H1 (cell line): Measurements from ENCODE around the gene JAKMIP3. TPM values are rescaled to one million over a fixed set of nuclear protein-coding genes. Genes with fewer than 3 reads are reported as not detected.

Experiments used
- CTCF ChIA-PET: fragments of 300-600 bp; sonication (Branson Sonifier 250); formaldehyde crosslinking; loops from one replicate; lab custom pipeline; 2021; ENCODE audit not compliant: partially characterized antibody; lab: Charles Lee
- POLR2A ChIA-PET: fragments of 300-600 bp; sonication (Branson Sonifier 250); formaldehyde crosslinking; loops from one replicate; lab custom pipeline; 2021; ENCODE audit warnings: inconsistent platforms; ENCODE audit not compliant: partially characterized antibody; lab: Charles Lee
- DNase-seq, 2 experiments: peaks; one replicate each; pipeline versions ENCODE4 v3.0.0 to v3.0.0-alpha.2; 2010 to 2022; ENCODE audit warnings: low spot score in 2 of 2, low read depth in 1 of 2, mixed read lengths in 1 of 2
- FAIRE-seq: peaks from 2 replicates; lab custom pipeline; 2011; peaks lifted over from hg19 to GRCh38; lab: Jason Lieb, UNC
- H2AFZ ChIP-seq: 2 replicates; pipeline ENCODE4 v1.8.1; 2012; ENCODE audit warnings: low read length, inconsistent platforms
- H2AK5ac ChIP-seq: 2 replicates; pipeline ENCODE4 v1.6.1; 2013; ENCODE audit warnings: low read depth, low read length
- H2BK120ac ChIP-seq: replicated peaks from 2 replicates; pipeline ENCODE3; 2013; ENCODE audit warnings: low read depth, low read length, inconsistent platforms
- H2BK12ac ChIP-seq: 2 replicates; pipeline ENCODE4 v1.6.1; 2013; ENCODE audit warnings: low read depth, low read length
- H2BK15ac ChIP-seq: 2 replicates; pipeline ENCODE4 v1.6.1; 2013; ENCODE audit warnings: low read length
- H2BK20ac ChIP-seq: 2 replicates; pipeline ENCODE4 v1.6.1; 2013; ENCODE audit warnings: low read length
- H2BK5ac ChIP-seq: 2 replicates; pipeline ENCODE4 v1.6.1; 2013; ENCODE audit warnings: low read depth, low read length
- H3K14ac ChIP-seq: 2 replicates; pipeline ENCODE4 v1.6.1; 2013; ENCODE audit warnings: inconsistent platforms; ENCODE audit not compliant: insufficient read length
- H3K18ac ChIP-seq: 2 replicates; pipeline ENCODE4 v1.6.1; 2013; ENCODE audit warnings: low read length; ENCODE audit errors: extremely low read depth
- H3K23ac ChIP-seq: 2 replicates; pipeline ENCODE4 v1.6.1; 2013; ENCODE audit warnings: inconsistent platforms; ENCODE audit not compliant: insufficient read length
- H3K23me2 ChIP-seq: 2 replicates; pipeline ENCODE4 v1.6.1; 2013; ENCODE audit warnings: low read depth, low read length
- H3K27ac ChIP-seq: 2 replicates; pipeline ENCODE4 v1.6.1; 2011; ENCODE audit warnings: low read depth, low read length, inconsistent platforms
- H3K27me3 ChIP-seq, 4 experiments: replicated peaks in 1 of 4; 1 replicate in 1 of 4; 2 replicates in 3 of 4; pipeline versions ENCODE4 v1.6.1 to v1.8.1; 2011 to 2013; ENCODE audit warnings: low read length in 3 of 4, mild to moderate bottlenecking in 3 of 4, inconsistent platforms in 2 of 4, mixed read lengths in 2 of 4, moderate library complexity in 1 of 4; ENCODE audit not compliant: control insufficient read depth in 3 of 4, insufficient read depth in 3 of 4; ENCODE audit errors: extremely low read depth in 1 of 4
- H3K36me3 ChIP-seq, 4 experiments: 2 replicates each; pipeline versions ENCODE4 v1.6.1 to v1.8.1; 2011 to 2013; ENCODE audit warnings: mild to moderate bottlenecking in 4 of 4, low read length in 3 of 4, moderate library complexity in 2 of 4, control low read depth in 1 of 4, inconsistent platforms in 1 of 4; ENCODE audit not compliant: insufficient read depth in 4 of 4, control insufficient read depth in 2 of 4
- H3K4ac ChIP-seq: replicated peaks from 2 replicates; pipeline ENCODE3; 2013; ENCODE audit warnings: low read length, low read depth, mixed read lengths, inconsistent platforms; ENCODE audit not compliant: insufficient read length
- H3K4me1 ChIP-seq, 4 experiments: replicated peaks in 1 of 4; 1 replicate in 1 of 4; 2 replicates in 3 of 4; pipeline versions ENCODE4 v1.6.1 to v1.8.1; 2011 to 2013; ENCODE audit warnings: low read length in 3 of 4, inconsistent platforms in 2 of 4, mixed read lengths in 1 of 4; ENCODE audit not compliant: insufficient read depth in 4 of 4, control insufficient read depth in 3 of 4
- H3K4me2 ChIP-seq, 2 experiments: 2 replicates each; pipeline versions ENCODE4 v1.6.1 to v1.8.1; 2011 to 2013; ENCODE audit warnings: low read depth in 2 of 2, low read length in 2 of 2, control low read depth in 1 of 2, inconsistent platforms in 1 of 2, mild to moderate bottlenecking in 1 of 2; ENCODE audit not compliant: insufficient read depth in 1 of 2
- H3K4me3 ChIP-seq, 4 experiments: fragments of 200-600, 300-600 bp in 1 of 4; sonication (generic), shearing (Covaris generic), sonication (Bioruptor Twin) in 1 of 4; 2 replicates each; pipeline versions ENCODE4 v1.5.1 to v1.8.1; 2011 to 2016; ENCODE audit warnings: low read length in 4 of 4, low read depth in 3 of 4, control low read depth in 2 of 4, inconsistent platforms in 2 of 4, mild to moderate bottlenecking in 2 of 4, mixed read lengths in 1 of 4, moderate library complexity in 1 of 4; ENCODE audit not compliant: insufficient read depth in 2 of 4; ENCODE audit errors: extremely low read depth in 1 of 4
- H3K56ac ChIP-seq: replicated peaks from 2 replicates; pipeline ENCODE3; 2013; ENCODE audit warnings: low read depth, mild to moderate bottlenecking, mixed read lengths, low read length, inconsistent platforms; ENCODE audit not compliant: insufficient read length
- H3K79me1 ChIP-seq: 2 replicates; pipeline ENCODE4 v1.6.1; 2013; ENCODE audit warnings: low read depth, low read length, control low read depth
- H3K79me2 ChIP-seq, 2 experiments: 2 replicates each; pipeline versions ENCODE4 v1.6.1 to v1.8.1; 2012 to 2013; ENCODE audit warnings: low read length in 2 of 2, mild to moderate bottlenecking in 2 of 2, inconsistent platforms in 1 of 2; ENCODE audit not compliant: insufficient read depth in 2 of 2, control insufficient read depth in 1 of 2
- H3K9ac ChIP-seq, 4 experiments: replicated peaks in 1 of 4; 1 replicate in 1 of 4; 2 replicates in 3 of 4; pipeline versions ENCODE4 v1.6.1 to v1.8.1; 2011 to 2013; ENCODE audit warnings: low read depth in 3 of 4, low read length in 3 of 4, control low read depth in 2 of 4, mild to moderate bottlenecking in 2 of 4, moderate library complexity in 2 of 4, inconsistent platforms in 1 of 4; ENCODE audit errors: extremely low read depth in 1 of 4
- H3K9me3 ChIP-seq, 2 experiments: 2 replicates each; pipeline versions ENCODE4 v1.6.1 to v1.8.1; 2012 to 2013; ENCODE audit warnings: mild to moderate bottlenecking in 2 of 2, moderate library complexity in 2 of 2, control low read depth in 1 of 2, inconsistent platforms in 1 of 2, low read depth in 1 of 2, low read length in 1 of 2, mixed read lengths in 1 of 2; ENCODE audit not compliant: insufficient read depth in 2 of 2
- H4K20me1 ChIP-seq, 2 experiments: replicated peaks in 1 of 2; 2 replicates each; pipeline versions ENCODE3 to v1.8.1; 2011 to 2013; ENCODE audit warnings: inconsistent platforms in 2 of 2, low read length in 2 of 2, mild to moderate bottlenecking in 1 of 2; ENCODE audit not compliant: insufficient read depth in 2 of 2, control insufficient read depth in 1 of 2
- H4K5ac ChIP-seq: 2 replicates; pipeline ENCODE4 v1.6.1; 2013; ENCODE audit warnings: low read length, low read depth, mixed read lengths, inconsistent platforms; ENCODE audit not compliant: insufficient read length
- H4K8ac ChIP-seq: 2 replicates; pipeline ENCODE4 v1.8.0; 2013; ENCODE audit warnings: mild to moderate bottlenecking, moderate library complexity, low read length, inconsistent platforms; ENCODE audit not compliant: insufficient read depth; ENCODE audit errors: extremely low read depth
- H4K91ac ChIP-seq: replicated peaks from 2 replicates; pipeline ENCODE3; 2013; ENCODE audit warnings: low read length, mixed read lengths, inconsistent platforms; ENCODE audit not compliant: insufficient read length
- BACH1 ChIP-seq: IDR thresholded peaks from 2 replicates; pipeline ENCODE4 v1.6.1; 2012; ENCODE audit warnings: low read length, improper control_type of control experiment
- CBX5 ChIP-seq: fragments of 300-800, 300-1000 bp; sonication (generic); IDR thresholded peaks from 2 replicates; pipeline ENCODE4 v1.7.1; 2016; ENCODE audit warnings: antibody characterized with exemption, low read length, low read depth
- CHD1 ChIP-seq: IDR thresholded peaks from 2 replicates; pipeline ENCODE4 v1.6.1; 2012; ENCODE audit warnings: low read depth, low read length, improper control_type of control experiment
- FOSL1 ChIP-seq: IDR thresholded peaks from 2 replicates; pipeline ENCODE4 v1.6.1; 2011; ENCODE audit warnings: mild to moderate bottlenecking, low read depth, low read length, moderate library complexity; ENCODE audit not compliant: insufficient read depth
- JUN ChIP-seq: IDR thresholded peaks from 2 replicates; pipeline ENCODE4 v1.6.1; 2011; ENCODE audit warnings: low read depth, mild to moderate bottlenecking, improper control_type of control experiment, low read length
- KDM1A ChIP-seq: fragments of 200-600, 300-600 bp; sonication (generic); IDR thresholded peaks from 2 replicates; pipeline ENCODE4 v1.7.1; 2016; ENCODE audit warnings: mild to moderate bottlenecking, low read length, borderline replicate concordance
- KDM5A ChIP-seq: fragments of 200-600 bp; IDR thresholded peaks from 2 replicates; pipeline ENCODE4 v1.7.1; 2012; ENCODE audit warnings: mild to moderate bottlenecking, low read length, inconsistent platforms, mixed read lengths
- MAFK ChIP-seq: IDR thresholded peaks from 2 replicates; pipeline ENCODE4 v1.6.1; 2012; ENCODE audit warnings: low read depth, mild to moderate bottlenecking, improper control_type of control experiment, low read length
- PHF8 ChIP-seq: fragments of 200-600 bp; sonication (generic); conservative IDR thresholded peaks from 2 replicates; pipeline ENCODE4 v1.7.1; 2012; ENCODE audit warnings: low read depth, mild to moderate bottlenecking, inconsistent platforms, low read length, moderate library complexity
- SIN3A ChIP-seq, 2 experiments: IDR thresholded peaks in 1 of 2; conservative IDR thresholded peaks in 1 of 2; 2 replicates each; pipeline ENCODE4 v1.6.1; 2011 to 2012; ENCODE audit warnings: low read length in 2 of 2, improper control_type of control experiment in 1 of 2, low read depth in 1 of 2, mild to moderate bottlenecking in 1 of 2
- SP4 ChIP-seq: IDR thresholded peaks from 2 replicates; pipeline ENCODE4 v1.6.1; 2012; ENCODE audit warnings: low read length, inconsistent platforms
- SUZ12 ChIP-seq: fragments of 200-600 bp; sonication (generic); IDR thresholded peaks from 2 replicates; pipeline ENCODE4 v1.6.1; 2012; ENCODE audit warnings: mild to moderate bottlenecking, inconsistent platforms, low read length, moderate library complexity, mixed read lengths
- TAF1 ChIP-seq: IDR thresholded peaks from 2 replicates; pipeline ENCODE4 v1.6.1; 2011; ENCODE audit warnings: mild to moderate bottlenecking, low read depth, low read length
- TAF7 ChIP-seq: optimal IDR thresholded peaks from 2 replicates; pipeline ENCODE3; 2011; ENCODE audit warnings: low read depth, mild to moderate bottlenecking, inconsistent platforms, low read length, moderate library complexity, borderline replicate concordance
- WGBS, 2 experiments: shearing (Covaris generic) in 1 of 2; methylation state at CpG; one replicate each; pipeline versions ENCODE4 v1.1.6 to v1.1.7; 2013 to 2015; ENCODE audit warnings: low lambda C conversion rate in 2 of 2, mixed read lengths in 2 of 2, inconsistent platforms in 1 of 2, low coverage in 1 of 2, missing lambda C conversion rate in 1 of 2; ENCODE audit not compliant: insufficient replicate concordance in 2 of 2, insufficient coverage in 1 of 2, insufficient read length in 1 of 2; ENCODE audit errors: extremely low coverage in 1 of 2, missing lambda C conversion rate in 1 of 2; 5-methylcytosine and 5-hydroxymethylcytosine counted together
- polyA plus RNA-seq, 7 experiments: library from polyadenylated mRNA; depleted of rRNA in 3 of 7; stranded (reverse) in 5 of 7; unstranded in 2 of 7; fragments of >200 nt in 5 of 7; fragments of 200-250 nt in 2 of 7; gene quantifications; 1 replicate in 5 of 7; 2 replicates in 1 of 7; 4 replicates in 1 of 7; pipeline versions ENCODE4 v1.2.1 to v1.2.3, GENCODE V29; 2011 to 2013; ENCODE audit warnings: missing spikeins in 2 of 7, mixed read lengths in 2 of 7
- total RNA-seq: library from RNA; stranded (reverse); fragmentation: NEBNext Ultra II Directional; extraction: Animal tissue kit (Norgen Biotek cat#: 25700); gene quantifications from 2 replicates; pipeline ENCODE4 v1.2.1, GENCODE V29; 2021

Gene JAKMIP3
- total and polyA plus RNA-seq, 2 of the 8 experiments (the other 6 are each of a cell fraction or from before 2014, with no cell fraction given), result 0.83 to 0.91 TPM

DNA sequence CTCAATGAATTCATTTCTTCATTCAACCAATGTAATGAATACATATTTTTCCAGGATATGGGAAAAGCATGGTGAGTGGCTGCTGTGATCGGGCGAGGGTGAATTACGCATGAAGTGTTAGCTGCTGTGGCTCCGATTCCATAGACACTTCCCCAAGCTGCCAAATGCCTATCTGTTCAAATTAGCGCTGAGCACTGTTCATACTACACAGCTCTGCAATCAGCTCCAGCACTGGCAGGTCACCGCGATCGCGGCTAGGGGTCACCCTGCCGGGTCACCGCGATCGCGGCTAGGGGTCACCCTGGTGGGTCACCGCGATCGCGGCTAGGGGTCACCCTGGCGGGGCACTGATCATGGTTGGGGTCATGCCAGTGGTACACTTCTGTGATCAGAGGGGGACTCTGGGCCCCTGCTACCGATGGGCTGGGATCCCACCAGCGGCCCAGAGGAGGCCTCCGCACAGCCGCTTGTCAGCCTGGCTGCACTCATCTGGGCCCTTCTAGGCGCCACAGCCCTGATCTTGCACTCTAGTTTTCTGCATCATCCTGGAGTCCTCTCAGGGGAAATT lies 49.3 kb downstream of the JAKMIP3 start:
- Histone ChIP-seq H3K27me3 (no peaks in the 10 kb centered on the region), H3K36me3 (no peaks in the 10 kb centered on the region), H3K27ac (no peak overlapping the region), H3K4ac (no peak overlapping the region), H2BK12ac (no peak overlapping the region), H2BK120ac (no peak overlapping the region), H2AFZ (no peak overlapping the region), H4K8ac (no peak overlapping the region), H3K79me1 (no peaks in the 10 kb centered on the region), H3K23me2 (no peaks in the 10 kb centered on the region; the same call in 1 of the 2 replicates), H4K91ac (no peak overlapping the region), H4K5ac (no peak overlapping the region), H3K56ac (no peak overlapping the region), H3K18ac (no peak overlapping the region), H2AK5ac (no peak overlapping the region), H3K9me3 (no peaks in the 10 kb centered on the region), H3K23ac (no peak overlapping the region), H3K4me1 (peaks cover 0 to 1% (median 0%) of the 10 kb centered on the region in 4 experiments; a peak in 2 of 7 replicates), H2BK20ac (no peak overlapping the region), H3K9ac (no peak overlapping the region), H2BK15ac (no peak overlapping the region), H2BK5ac (no peak overlapping the region), H4K20me1 (peaks cover 0 to 5% of the 10 kb centered on the region in 2 experiments), H3K14ac (no peak overlapping the region), H3K79me2 (no peaks in the 10 kb centered on the region), H3K4me2 (no peak overlapping the region), H3K4me3 (no peak overlapping the region)
- DNase-seq (no peak), FAIRE-seq (no peak)
- 96% methylated on average over 24 of the region's 24 CpGs; no CpG with 5 or more reads in 1 of the 2 experiments for WGBS, 2 experiments
- ChIA-PET CTCF (interaction anchor here (0.9 to 2.1 kb wide), 3 partner anchors 11 to 14 kb away, joined by 4 to 5 read pairs (median 4); no protein-coding TSS in a partner anchor), POLR2A (no interaction called here)
- no peak for TF ChIP-seq BACH1
- TF ChIP-seq JUN, result no peak
- no peak for TF ChIP-seq CHD1
- no peak for TF ChIP-seq CBX5
- TF ChIP-seq SP4, result no peak
- TF ChIP-seq TAF7, result no peak
- no peak for TF ChIP-seq SIN3A (conservative IDR thresholded peaks at IDR 0.05 in 1 of 2, IDR thresholded peaks at IDR 0.05 in 1 of 2; ENCODE audit: low read depth in 1 of 2, low read length in 2 of 2)
- no peak for TF ChIP-seq FOSL1
- TF ChIP-seq TAF1, result no peak
- no peak for TF ChIP-seq SUZ12
- TF ChIP-seq PHF8, result no peak
- TF ChIP-seq KDM1A, result no peak
- no peak for TF ChIP-seq MAFK
- TF ChIP-seq KDM5A, result no peak
